Epidermal melanocyte (primary cell): ENCODE data around the gene ADAMTS9.

ENCODE experiments used
- DNase-seq: peaks from one replicate; pipeline ENCODE4 v3.0.0; 2011; ENCODE audit warnings: low spot score; ENCODE audit not compliant: insufficient read length

The ADAMTS9 gene

GRCh38 chr3:64619216-64619615 is 68.6 kb downstream of the ADAMTS9 start:
- DNase-seq, result no peak

- DNase-seq, result no peak
These were observed 70.2 kb downstream of the ADAMTS9 start for GRCh38 chr3:64617610-64618009.

GRCh38 chr3:64616953-64617352 is 70.8 kb downstream of the ADAMTS9 start:
- DNase-seq, result no peak

GRCh38 chr3:64612916-64613526 is 74.8 kb downstream of the ADAMTS9 start:
- no peak for DNase-seq

- no peak for DNase-seq
These were observed 75.5 kb downstream of the ADAMTS9 start for GRCh38 chr3:64612082-64612860.

- DNase-seq, result no peak
These were observed 79.1 kb downstream of the ADAMTS9 start for GRCh38 chr3:64608741-64609140.

- no peak for DNase-seq
These were observed 80.7 kb downstream of the ADAMTS9 start for GRCh38 chr3:64607032-64607551.

GRCh38 chr3:64604313-64604712 is 83.5 kb downstream of the ADAMTS9 start:
- no peak for DNase-seq

- no peak for DNase-seq
These were observed 86.0 kb downstream of the ADAMTS9 start for GRCh38 chr3:64601824-64602223.

- DNase-seq, result no peak
These were observed 87.4 kb downstream of the ADAMTS9 start for GRCh38 chr3:64600246-64600950.

- no peak for DNase-seq
These were observed 88.1 kb downstream of the ADAMTS9 start for GRCh38 chr3:64599651-64600050.

- DNase-seq, result no peak
These were observed 92.5 kb downstream of the ADAMTS9 start for GRCh38 chr3:64595253-64595694.

GRCh38 chr3:64594134-64594533 is 93.7 kb downstream of the ADAMTS9 start:
- no peak for DNase-seq

GRCh38 chr3:64593350-64593749 is 94.5 kb downstream of the ADAMTS9 start:
- DNase-seq, result no peak

- DNase-seq, result no peak
These were observed 96.2 kb downstream of the ADAMTS9 start for GRCh38 chr3:64591615-64592014.

GRCh38 chr3:64588380-64588779 is 99.4 kb downstream of the ADAMTS9 start:
- no peak for DNase-seq

GRCh38 chr3:64586952-64587351 is 100.8 kb downstream of the ADAMTS9 start:
- DNase-seq, result no peak

- DNase-seq, result no peak
These were observed 103.6 kb downstream of the ADAMTS9 start for GRCh38 chr3:64584179-64584578.

GRCh38 chr3:64578797-64579196 is 109.0 kb downstream of the ADAMTS9 start:
- DNase-seq, result no peak

- no peak for DNase-seq
These were observed 109.6 kb downstream of the ADAMTS9 start for GRCh38 chr3:64578062-64578770.

- DNase-seq, result no peak
These were observed 111.5 kb downstream of the ADAMTS9 start for GRCh38 chr3:64576211-64576775.
